ENCODE measurements around the gene ZNF385A. TPM values are rescaled to one million over a fixed set of nuclear protein-coding genes. Genes with fewer than 3 reads are reported as not detected.

ZNF385A gene
- total RNA-seq, 1 experiment from 2014 or later = 5.9 TPM

GRCh38 chr12:54392485-54393206, 8.1 kb upstream of the ZNF385A start:
- DNase-seq (ENCODE audit: low read depth, low spot score) (no peak), ATAC-seq (no peak)
- Histone ChIP-seq H3K4me3 (ENCODE audit: low read depth in 2 of 2, low read length in 2 of 2) (no peak overlapping the region), H3K4me1 (ENCODE audit: control insufficient read depth, insufficient read depth, low read length) (no peaks in the 10 kb centered on the region; the same call in 1 of the 2 replicates), H3K27ac (ENCODE audit: low read length) (no peak overlapping the region), H3K36me3 (ENCODE audit: control insufficient read depth, insufficient read depth, low read length) (no peaks in the 10 kb centered on the region), H3K27me3 (ENCODE audit: control insufficient read depth, insufficient read depth, low read length) (no peaks in the 10 kb centered on the region), H3K9me3 (ENCODE audit: control insufficient read depth, insufficient read depth, low read depth, low read length) (no peaks in the 10 kb centered on the region)
- intact Hi-C loops (cut with micrococcal nuclease; ENCODE audit: unreplicated experiment) (no loop called here), in situ Hi-C loops (cut with HindIII; ENCODE audit: low pct_unique_long_range_greater_than_20kb, low sequenced_read_pairs) (no loop called here)
- CTCF ChIA-PET = no interaction called here
- BruUV-seq (replicated peaks) = no TSS peak
- POLR2A ChIA-PET = no interaction called here
- TF ChIP-seq SIN3A (IDR thresholded peaks at IDR 0.05; ENCODE audit: borderline replicate concordance, insufficient read depth, low read depth, low read length) (no peak), TCF7L2 (IDR thresholded peaks at IDR 0.05; ENCODE audit: low read depth, low read length) (no peak), REST (IDR thresholded peaks at IDR 0.05; ENCODE audit: insufficient read depth in 1 of 2, low read depth in 2 of 2, low read length in 1 of 2) (no peak), POLR2AphosphoS5 (IDR thresholded peaks at IDR 0.05; ENCODE audit: low read depth, low read length) (no peak)
- TF ChIP-seq, protein P1, sequence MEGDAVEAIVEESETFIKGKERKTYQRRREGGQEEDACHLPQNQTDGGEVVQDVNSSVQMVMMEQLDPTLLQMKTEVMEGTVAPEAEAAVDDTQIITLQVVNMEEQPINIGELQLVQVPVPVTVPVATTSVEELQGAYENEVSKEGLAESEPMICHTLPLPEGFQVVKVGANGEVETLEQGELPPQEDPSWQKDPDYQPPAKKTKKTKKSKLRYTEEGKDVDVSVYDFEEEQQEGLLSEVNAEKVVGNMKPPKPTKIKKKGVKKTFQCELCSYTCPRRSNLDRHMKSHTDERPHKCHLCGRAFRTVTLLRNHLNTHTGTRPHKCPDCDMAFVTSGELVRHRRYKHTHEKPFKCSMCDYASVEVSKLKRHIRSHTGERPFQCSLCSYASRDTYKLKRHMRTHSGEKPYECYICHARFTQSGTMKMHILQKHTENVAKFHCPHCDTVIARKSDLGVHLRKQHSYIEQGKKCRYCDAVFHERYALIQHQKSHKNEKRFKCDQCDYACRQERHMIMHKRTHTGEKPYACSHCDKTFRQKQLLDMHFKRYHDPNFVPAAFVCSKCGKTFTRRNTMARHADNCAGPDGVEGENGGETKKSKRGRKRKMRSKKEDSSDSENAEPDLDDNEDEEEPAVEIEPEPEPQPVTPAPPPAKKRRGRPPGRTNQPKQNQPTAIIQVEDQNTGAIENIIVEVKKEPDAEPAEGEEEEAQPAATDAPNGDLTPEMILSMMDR (IDR thresholded peaks at IDR 0.05) = no peak

DNA sequence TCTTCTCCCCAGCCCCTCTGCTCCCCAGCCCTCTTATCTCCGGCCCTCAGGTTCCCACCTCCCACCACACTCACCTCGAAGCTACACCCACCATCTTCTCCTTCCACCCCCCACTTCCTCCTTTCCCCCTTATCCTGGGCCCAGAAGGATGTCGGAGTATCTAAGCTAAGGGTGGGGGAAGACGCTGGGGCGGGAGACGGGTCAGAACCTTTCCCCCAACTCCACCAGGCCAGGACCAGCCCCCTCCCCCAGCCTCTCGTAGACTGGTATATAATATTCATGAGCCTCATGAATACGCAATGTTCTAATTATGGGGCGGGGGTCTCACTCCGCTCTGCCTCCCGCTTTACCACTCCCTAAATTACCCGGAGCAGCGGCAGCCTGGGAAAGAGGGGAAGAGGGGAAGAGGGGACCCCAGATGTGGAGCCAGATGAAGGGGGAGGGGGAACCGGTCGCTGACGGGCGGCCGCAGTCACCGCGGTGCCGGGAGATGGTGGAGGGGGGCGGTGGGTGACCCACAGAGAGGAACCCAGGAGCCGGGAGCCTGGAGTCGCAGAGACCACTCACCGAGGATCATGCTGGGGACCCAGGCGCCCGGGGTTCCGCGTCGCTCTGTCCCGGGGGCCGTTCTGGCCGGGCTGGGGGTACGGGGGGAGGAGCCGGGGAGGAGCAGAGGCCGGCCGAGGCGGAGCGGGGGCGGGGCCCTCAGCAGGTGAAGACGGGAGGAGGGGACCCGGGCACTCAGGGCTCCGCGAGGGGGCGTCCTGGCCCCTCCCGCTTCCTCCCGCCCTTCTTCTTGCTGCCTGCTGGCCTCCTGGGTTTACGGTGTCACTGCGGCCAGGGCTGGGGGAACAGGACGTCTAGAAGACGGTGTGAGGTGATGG, 6.4 kb upstream of the ZNF385A start:
- no peaks in the 10 kb centered on the region; the same call in none of the 2 replicates for H3K4me1 ChIP-seq (ENCODE audit: control insufficient read depth, insufficient read depth, low read length)
- no peak for DNase-seq (ENCODE audit: low read depth, low spot score)
- intact Hi-C loops (cut with micrococcal nuclease; ENCODE audit: unreplicated experiment) (no loop called here), in situ Hi-C loops (cut with HindIII; ENCODE audit: low pct_unique_long_range_greater_than_20kb, low sequenced_read_pairs) (no loop called here)
- H3K4me3 ChIP-seq (ENCODE audit: low read depth in 2 of 2, low read length in 2 of 2) = peak overlapping the region; percentile 36 to 40
- no peaks in the 10 kb centered on the region for H3K27me3 ChIP-seq (ENCODE audit: control insufficient read depth, insufficient read depth, low read length)
- no peaks in the 10 kb centered on the region for H3K9me3 ChIP-seq (ENCODE audit: control insufficient read depth, insufficient read depth, low read depth, low read length)
- H3K27ac ChIP-seq (ENCODE audit: low read length) = no peak overlapping the region
- H3K36me3 ChIP-seq (ENCODE audit: control insufficient read depth, insufficient read depth, low read length) = no peaks in the 10 kb centered on the region
- no peak for TF ChIP-seq REST (IDR thresholded peaks at IDR 0.05; ENCODE audit: insufficient read depth in 1 of 2, low read depth in 2 of 2, low read length in 1 of 2)
- TF ChIP-seq, protein P1 (IDR thresholded peaks at IDR 0.05) = peak; percentile 60; the same call in 1 of the 2 replicates
- peak; percentile 64 for ATAC-seq
- no TSS peak for BruUV-seq (replicated peaks)
- POLR2A ChIA-PET = no interaction called here
- CTCF ChIA-PET = interaction anchor here (0.6 to 1.1 kb wide), 3 partner anchors 20 to 52 kb away, joined by 3 to 6 read pairs (median 5); no protein-coding TSS in a partner anchor

All from Panc1 (cell line).